ENCODE results near the gene ZNF333. TPM values are rescaled to one million over a fixed set of nuclear protein-coding genes. Genes with fewer than 3 reads are reported as not detected.

ZNF333 gene
- total RNA-seq, 1 experiment from 2014 or later, result 6.0 TPM

GRCh38 chr19:14661372-14661924 is 28.4 kb upstream of the ZNF333 start:
- H2AK5ac ChIP-seq (ENCODE audit: insufficient read length, low read length), result no peak overlapping the region
- no peak overlapping the region for H3K56ac ChIP-seq (ENCODE audit: insufficient read length, low read depth, low read length)
- no peak overlapping the region for H2BK5ac ChIP-seq (ENCODE audit: insufficient read length, low read length)
- no peak overlapping the region for H3K27ac Mint-ChIP-seq
- H3K18ac ChIP-seq (ENCODE audit: insufficient read length, low read depth, low read length), result no peak overlapping the region
- no peak overlapping the region for H3K4me3 Mint-ChIP-seq
- no peak overlapping the region for H2BK12ac ChIP-seq (ENCODE audit: insufficient read length, low read depth, low read length)
- TF ChIP-seq CTCF (conservative IDR thresholded peaks at IDR 0.05), result no peak
- H3K27me3 ChIP-seq (ENCODE audit: insufficient read depth, low read length), result no peaks in the 10 kb centered on the region
- H2BK120ac ChIP-seq (ENCODE audit: low read depth, low read length, poor library complexity, severe bottlenecking), result no peak overlapping the region
- no peaks in the 10 kb centered on the region for H4K20me1 ChIP-seq (ENCODE audit: control insufficient read depth, insufficient read depth, insufficient read length)
- H3K4me2 ChIP-seq (ENCODE audit: insufficient read depth, insufficient read length, low read length), result no peak overlapping the region
- WGBS (ENCODE audit: extremely low coverage, insufficient read length, low lambda C conversion rate), result no CpG with 5 or more reads among the region's 12 CpGs
- H3K23ac ChIP-seq (ENCODE audit: insufficient read length, low read depth, low read length), result no peak overlapping the region
- H3K79me1 ChIP-seq (ENCODE audit: insufficient read depth, low read depth, low read length, poor library complexity, severe bottlenecking), result no peaks in the 10 kb centered on the region
- H2AFZ ChIP-seq (ENCODE audit: low read length), result no peak overlapping the region
- no peaks in the 10 kb centered on the region for H3K23me2 ChIP-seq (ENCODE audit: insufficient read length, low read depth, low read length, poor library complexity, severe bottlenecking)
- no peaks in the 10 kb centered on the region for H3K79me2 ChIP-seq (ENCODE audit: insufficient read depth, low read length)
- H3K36me3 Mint-ChIP-seq (ENCODE audit: insufficient read depth in 1 of 3, low read depth in 3 of 3), result peaks cover 0 to 4% (median 2%) of the 10 kb centered on the region in 3 experiments; a peak in 4 of 7 replicates
- no peak overlapping the region for H3K27ac ChIP-seq (ENCODE audit: insufficient read length, low read depth, low read length)
- no peak overlapping the region for H4K91ac ChIP-seq (ENCODE audit: insufficient read length, low read depth, low read length)
- H3K14ac ChIP-seq (ENCODE audit: insufficient read depth, low read length), result no peak overlapping the region
- H3K4me1 ChIP-seq (ENCODE audit: insufficient read depth, low read length), result no peaks in the 10 kb centered on the region
- H3T11ph ChIP-seq (ENCODE audit: low read length), result no peak overlapping the region
- H3K9ac ChIP-seq (ENCODE audit: extremely low read depth, insufficient read length, low read length), result no peak overlapping the region
- H4K5ac ChIP-seq (ENCODE audit: insufficient read length, low read depth, low read length), result no peak overlapping the region
- H2BK20ac ChIP-seq (ENCODE audit: low read depth, low read length, poor library complexity, severe bottlenecking), result no peak overlapping the region
- peaks cover 5 to 83% of the 10 kb centered on the region in 2 experiments; a peak in 4 of 5 replicates for H3K9me3 Mint-ChIP-seq
- H2BK15ac ChIP-seq (ENCODE audit: low read depth, low read length), result no peak overlapping the region
- DNase-seq, result no peak
- H3K27me3 Mint-ChIP-seq (ENCODE audit: low read depth), result peaks cover 3% of the 10 kb centered on the region
- H3K4me1 Mint-ChIP-seq, result no peaks in the 10 kb centered on the region
- H3K9me3 ChIP-seq (ENCODE audit: control insufficient read depth, low read depth, low read length), result no peaks in the 10 kb centered on the region
- H4K8ac ChIP-seq (replicated peaks; ENCODE audit: insufficient read length, low read depth, low read length), result no peak overlapping the region
- H3K4ac ChIP-seq (ENCODE audit: low read depth, low read length), result no peak overlapping the region
